Activated CD8-positive, alpha-beta memory T cell treated with anti-CD3 and anti-CD28 coated beads for 1 hour (primary cell): ENCODE data around the gene SIRT3.
"Not testable (repeated sequence)": the region's sequence is repeated elsewhere in the genome, so short reads cannot be mapped to it uniquely, and the experiment has no call there.

Experiments
- DNase-seq, 2 donors: peaks; one replicate each; pipeline ENCODE4 v3.0.0-alpha.2; 2020; ENCODE audit warnings: low read depth in 1 of 2; ENCODE audit errors: extremely low read depth in 1 of 2

Gene SIRT3

DNA sequence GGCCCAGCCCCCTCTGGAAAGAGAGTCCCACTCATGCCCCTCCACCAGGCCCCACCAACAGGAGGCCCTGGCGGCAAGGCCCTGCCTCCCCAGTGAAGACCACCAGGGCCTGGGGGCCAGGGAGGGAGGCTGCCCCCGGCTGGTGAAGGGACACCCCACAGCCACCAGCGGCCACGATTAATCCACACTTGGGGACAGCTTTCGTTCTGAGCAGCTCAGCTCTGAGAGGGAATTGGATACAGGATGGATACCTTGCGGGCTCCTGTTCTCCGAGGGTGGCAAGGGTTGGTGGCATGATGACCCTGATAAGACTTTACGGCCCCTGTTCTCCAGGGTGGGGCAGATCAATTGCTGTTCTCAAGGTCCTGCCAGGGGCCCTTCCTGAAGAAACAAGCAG lies 35.2 kb upstream of the SIRT3 start:
- DNase-seq = no peak

DNA sequence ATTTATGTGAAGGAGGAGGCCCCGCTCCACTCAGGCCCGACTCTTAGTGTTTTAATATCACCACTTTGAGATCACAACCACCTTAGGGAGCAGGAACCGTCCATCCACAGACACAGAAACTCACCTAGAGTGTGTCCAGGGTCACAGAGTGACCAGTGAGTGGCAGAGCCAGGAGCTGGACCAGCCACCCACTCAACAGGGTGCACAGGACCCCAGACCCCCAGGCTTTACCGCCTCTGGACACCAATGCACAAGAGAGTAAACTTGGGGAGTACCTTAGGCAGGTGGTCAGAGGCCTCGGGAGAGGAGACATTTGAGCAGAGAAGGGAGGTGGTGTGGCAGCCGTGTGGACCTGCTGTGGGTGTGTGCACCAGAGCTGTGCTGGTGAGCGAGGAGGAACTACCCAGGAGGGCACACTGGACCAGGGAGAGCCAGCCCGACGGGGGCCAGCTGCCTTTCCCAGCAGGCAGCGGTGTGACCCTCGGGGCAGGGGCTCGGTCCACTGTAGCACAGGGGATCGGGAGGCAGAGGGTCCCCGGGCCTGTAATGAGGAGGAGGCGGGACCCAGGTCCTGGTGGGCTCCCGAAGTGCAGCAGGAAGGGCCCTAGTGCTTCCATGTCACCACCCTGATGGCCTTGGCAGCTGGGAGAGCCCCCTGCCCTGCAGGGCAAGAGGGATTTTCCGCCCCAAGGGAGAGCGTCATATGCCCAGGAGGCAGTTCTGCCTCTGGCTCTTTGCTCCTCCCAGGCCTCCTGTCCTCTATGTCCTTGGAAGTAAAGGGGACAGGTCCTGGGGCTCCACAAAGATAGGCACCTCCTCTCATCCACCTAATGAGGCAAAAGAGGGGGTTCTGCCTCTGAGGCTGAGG lies 34.5 kb upstream of the SIRT3 start:
- DNase-seq = no peak

DNA sequence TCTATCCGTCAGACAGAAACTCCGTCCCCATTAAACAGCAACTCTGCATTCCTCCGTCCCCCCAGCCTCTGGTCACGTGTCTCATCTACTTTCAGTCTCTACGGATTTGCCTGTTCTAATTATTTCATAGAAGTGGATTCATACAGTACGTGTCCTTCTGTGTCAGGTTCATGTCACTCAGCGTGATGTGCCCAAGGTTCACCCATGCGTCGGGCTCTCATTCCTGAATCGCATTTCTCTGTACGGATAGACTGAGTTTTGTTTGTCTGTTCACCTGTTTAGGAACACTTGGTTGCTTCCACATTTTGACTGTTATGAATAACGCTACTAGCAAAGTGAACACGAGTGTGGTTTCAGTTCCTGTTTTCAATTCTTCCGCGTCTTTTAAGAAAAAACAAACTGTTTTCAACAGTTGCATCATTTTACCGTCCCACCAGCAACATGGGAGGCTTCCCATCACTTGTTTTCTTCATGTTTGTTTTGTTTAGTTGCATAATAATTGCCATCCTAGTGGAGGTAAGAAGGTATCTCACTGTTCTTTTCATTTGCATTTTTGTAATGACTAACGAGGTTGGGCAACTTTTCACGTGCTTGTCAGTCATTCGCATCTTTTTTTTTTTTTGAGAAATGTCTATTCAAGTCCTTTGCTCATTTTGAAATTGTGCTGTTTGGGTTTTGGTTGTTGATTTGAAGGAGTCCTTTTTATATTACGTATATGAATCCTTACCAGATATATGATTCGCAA lies 33.2 kb upstream of the SIRT3 start:
- DNase-seq = no peak

DNA sequence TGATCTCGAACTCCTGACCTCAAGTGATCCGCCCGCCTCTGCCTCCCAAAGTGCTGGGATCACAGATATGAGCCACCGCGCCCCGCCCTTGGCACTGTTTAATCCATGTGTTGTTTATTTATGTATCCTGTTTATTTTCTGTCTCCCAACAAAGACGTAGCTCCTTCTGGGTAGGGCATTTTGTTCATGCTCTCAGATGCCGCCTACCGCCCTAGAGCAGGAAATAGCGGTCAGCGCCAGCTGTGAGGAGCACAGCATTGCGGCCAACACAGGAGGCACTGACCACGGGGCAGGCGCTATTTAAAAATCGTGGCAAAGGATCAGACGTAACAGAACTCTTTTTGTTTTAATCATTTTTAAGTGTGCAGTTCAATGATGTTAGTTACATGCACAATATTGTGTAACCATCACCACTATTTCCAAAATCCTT lies 32.6 kb upstream of the SIRT3 start:
- not testable (repeated sequence) for DNase-seq

DNA sequence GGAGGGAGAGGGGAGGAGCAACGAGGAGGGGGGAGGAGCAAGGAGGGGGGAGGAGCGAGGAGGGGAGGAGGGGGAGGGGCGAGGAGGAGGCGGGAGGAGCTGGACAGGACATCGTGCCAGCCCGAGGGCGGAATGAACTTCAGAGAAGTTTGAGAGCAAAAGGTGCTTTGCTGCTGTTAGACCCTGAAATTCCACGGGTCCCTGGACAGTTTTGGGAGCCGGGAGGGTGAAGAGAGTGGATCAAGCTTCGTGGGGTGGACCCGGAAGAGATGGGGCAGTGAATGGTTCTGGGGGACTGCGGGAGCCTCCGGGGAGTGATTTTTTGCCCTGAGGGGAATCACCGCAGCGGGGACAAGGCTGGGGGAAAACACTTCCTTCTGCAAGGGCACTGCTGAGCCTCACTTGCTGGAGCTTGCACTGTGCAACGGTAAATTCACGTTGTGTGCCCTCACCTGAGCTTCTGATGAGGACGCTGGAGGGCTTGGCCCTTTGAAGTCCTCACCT lies 31.4 kb upstream of the SIRT3 start:
- no peak for DNase-seq

DNA sequence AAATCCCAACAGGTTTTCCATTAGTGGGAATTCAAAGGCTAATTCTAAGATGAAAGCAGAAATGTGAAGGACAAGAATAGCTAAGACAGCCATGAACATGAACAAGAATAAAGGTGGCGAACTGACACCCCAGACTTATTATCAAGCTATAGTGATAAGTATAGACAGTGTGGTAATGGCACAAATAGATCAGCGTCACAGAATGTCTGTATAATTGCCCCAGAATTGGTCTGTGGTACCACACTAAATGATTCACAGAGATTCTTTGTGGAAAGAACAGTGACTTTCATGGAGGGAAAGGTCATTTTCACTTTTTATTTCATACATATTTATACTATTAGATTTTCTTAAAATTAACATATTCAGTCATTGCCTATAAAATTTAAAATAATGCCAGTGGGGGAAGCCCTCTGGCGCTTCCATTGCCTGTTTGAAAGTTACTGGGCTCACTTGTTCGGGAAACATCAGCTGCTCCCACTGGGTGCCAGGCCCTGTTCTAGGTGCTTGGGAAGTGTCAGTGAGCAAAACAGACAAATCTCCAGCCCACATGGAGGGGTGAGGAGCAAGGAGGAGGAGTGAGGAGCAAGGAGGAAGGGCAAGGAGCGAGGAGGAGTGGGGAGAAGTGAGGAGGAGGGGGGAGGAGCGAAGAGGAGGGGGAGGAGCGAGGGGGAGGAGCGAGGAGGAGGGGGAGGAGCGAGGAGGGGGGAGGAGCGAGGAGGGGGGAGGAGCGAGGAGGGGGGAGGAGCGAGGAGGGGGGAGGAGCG lies 30.7 kb upstream of the SIRT3 start:
- no peak for DNase-seq

DNA sequence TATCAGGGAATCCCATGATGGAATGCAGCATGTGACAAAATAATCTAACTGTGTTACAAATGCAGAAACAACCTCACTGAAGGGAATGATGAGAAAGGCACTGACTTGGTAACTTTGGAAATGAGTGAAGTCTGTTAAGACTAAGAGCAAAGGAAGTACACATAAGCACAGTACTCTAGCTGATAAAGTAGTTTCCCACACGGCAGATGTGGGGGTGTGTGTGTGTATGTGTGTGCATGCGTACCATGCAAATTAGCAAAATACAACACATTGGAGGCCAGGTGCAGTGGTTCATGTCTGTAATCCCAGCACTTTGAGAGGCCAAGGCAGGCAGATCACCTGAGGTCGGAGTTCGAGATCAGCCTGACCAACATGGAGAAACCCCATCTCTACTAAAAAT lies 25.5 kb upstream of the SIRT3 start:
- DNase-seq = no peak

DNA sequence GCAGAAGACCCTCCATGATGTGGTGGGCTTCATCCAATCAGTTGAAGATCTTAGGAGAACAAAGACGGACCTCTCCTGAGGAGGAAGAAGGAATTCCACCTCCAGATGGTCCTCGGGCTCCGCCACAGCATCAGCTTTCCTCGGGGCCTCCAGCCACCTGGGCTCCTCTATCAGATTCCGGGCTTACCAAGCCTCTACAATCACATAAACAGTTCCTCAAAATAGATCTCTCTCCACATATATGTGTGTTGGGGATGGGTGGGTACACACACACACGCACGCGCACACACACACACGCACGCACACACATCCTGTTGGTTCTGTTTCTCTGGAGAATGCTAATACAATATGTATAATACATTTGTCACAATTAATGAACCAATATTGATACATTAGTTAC lies 23.3 kb upstream of the SIRT3 start:
- no peak for DNase-seq

DNA sequence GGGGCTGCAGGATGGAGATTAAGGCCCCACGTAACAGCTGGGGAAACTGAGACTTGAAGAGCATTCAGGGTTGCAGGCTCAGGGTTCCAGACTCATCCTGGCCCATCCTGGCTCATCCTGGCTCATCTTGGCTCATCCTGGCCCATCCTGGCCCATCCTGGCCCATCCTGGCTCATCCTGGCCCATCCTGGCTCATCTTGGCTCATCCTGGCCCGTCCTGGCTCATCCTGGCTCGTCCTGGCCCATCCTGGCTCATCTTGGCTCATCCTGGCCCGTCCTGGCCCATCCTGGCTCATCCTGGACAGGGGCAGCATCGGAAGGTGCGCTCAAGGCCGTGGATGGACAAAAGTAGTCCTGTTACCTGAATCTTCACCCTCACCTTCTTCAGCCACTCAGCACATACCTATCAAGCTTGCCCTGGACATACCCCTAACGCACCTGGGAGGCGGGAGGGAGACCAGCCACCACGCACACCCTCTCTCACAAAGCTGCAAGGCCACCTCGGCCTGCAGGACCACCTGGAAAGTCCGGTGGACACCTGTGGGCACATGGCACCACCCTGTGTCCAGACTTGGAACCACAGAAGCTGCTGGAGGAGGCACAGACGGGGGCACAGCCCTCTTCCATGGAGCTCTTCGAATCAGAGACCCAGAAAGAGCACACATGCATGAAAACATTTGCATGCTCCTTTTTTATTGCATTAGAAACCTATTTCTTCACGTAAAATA lies 21.8 kb upstream of the SIRT3 start:
- DNase-seq = no peak

DNA sequence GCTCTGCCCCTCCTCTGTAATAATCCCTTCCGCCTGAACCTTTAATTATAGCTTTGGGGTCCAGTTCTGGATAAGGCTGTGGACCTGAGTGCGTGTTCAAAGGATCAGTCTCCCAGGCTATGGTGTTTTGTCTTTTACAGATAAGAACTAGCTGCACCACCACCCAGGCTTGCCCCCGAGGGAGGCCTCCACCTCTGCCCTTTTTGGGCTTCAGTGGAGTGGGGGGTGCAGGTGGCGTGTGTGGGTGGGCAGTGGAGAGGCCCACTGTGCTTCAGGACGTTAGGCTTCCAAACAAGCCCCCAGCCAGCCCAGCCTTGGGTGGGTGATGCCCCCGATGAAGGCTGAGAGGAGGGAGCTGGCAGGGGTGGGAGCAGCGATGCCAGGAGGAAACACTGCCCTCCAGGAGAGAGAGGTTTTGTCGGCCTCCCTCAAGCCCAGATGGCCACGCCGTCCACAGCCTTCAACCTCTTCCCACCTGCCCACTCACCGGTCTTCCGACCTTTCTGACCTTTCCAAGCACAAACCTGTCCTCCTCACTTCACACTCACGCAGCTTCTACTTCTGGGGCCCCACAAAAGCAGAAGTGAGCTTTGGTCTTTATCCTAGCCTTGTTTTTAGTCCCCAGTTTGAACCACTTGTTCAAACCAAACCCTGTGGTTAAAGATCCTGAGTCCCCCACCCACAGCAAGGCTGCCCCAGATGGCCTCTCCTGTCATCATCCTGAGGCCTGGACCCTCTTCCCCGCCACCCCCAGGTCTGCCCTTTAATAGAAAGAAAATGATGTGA lies 21.0 kb upstream of the SIRT3 start:
- no peak for DNase-seq

DNA sequence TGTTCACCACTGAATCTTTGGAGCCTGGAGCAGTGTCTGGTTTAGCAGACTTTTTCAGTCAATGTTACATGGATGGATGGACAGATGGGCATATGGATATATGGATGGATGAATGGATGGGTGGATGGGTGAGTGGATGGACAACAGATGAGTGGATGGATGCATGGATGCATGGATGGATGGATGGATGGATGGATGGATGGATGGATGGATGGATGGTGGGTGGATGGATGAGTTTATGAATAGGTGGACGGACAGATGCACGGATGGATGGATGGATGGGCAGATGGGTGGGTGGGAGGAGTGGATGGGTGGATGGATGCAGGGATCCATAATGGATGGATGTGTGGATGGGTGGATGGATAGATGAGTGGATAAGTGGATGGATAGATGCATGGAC lies 19.7 kb upstream of the SIRT3 start:
- no peak for DNase-seq

DNA sequence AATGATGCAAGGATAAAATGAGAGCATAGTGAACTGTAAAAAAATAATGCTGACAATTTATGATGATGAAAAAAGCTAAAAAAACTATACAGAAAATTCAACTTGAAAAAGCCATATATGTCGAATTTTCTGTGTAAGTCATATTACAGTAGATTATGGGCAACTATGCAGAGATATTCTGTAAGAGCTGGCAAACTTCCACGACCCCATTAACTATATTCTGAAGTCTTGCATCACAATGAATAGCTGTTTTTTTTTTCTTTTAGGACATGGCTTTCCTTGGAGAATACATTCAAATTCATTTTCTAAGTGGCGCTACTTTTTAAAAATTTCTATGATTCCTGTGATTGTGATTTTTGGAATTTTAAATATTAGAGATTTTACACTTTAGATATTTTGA lies 19.0 kb upstream of the SIRT3 start:
- no peak for DNase-seq

DNA sequence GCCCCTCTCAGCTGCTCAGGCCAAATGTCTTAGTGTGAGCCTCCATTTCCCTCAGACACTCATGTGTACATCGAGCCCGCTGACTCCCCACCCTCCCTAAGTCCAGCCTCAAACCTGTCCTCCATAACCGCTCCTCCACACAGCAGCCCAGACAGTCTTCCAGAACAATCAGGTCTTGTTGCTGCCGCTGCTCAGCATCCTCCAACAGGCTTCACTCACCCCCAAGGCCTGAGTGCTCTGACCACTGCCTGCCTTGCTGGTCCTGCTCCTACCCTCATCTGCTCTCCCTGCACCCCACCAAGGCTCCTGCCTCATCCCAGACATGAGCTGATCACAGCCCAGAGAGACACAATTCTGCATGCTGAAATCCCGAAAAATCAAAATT lies 17.7 kb upstream of the SIRT3 start:
- no peak for DNase-seq

DNA sequence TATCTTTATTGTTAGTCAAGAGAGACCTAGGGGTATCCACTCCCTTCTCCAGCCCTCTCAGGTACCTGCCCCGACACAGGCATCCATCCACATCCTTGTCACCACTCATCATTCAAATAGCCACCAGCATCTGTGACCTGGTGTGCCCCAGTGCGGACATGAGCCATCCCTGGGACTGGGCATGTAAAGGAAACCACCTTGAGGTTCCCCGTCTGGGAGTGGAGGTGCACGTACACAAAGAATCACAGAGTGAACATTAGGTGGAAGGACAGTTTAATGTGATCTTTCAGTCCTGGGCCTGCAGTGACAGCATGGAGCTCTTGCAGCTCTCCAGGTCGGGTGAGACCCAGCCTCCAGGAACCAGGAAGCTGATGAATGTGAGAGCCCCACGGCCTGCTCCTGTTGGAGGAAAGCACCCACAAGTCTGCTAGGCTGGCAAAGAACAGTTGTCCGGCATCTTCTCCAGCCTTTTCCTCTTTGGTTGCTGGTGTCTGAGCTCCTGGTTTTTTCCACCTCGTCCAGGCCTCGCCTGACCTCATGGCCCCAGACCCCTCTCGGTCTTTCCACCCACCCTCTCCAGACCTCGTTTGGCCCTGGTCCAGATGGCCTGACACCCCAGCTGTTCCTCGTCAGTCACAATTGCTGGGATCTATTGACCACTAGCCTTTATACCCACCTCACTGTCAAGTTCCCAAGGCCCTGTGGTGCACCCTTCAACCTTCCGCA lies 17.2 kb upstream of the SIRT3 start:
- DNase-seq = no peak

DNA sequence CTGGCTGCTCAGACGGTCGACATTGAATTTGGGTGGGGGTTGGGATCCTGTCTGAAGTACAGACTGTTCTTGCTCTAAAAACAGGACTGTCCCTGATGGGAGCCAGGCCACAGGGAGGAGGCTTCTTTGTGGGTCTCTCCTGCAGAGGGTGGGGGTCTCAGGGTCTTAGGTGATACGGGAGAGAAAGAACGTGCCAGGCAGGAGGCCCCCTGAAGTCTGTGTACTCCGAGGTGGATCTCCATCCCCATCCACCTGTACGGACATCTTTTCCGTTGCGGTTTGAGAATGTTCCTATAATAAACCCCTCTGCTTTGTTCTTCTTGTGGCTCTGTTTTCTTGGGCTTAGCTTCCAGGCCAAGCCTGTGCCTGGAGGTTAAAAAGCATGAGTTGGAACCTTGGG lies 16.5 kb upstream of the SIRT3 start:
- no peak for DNase-seq

DNA sequence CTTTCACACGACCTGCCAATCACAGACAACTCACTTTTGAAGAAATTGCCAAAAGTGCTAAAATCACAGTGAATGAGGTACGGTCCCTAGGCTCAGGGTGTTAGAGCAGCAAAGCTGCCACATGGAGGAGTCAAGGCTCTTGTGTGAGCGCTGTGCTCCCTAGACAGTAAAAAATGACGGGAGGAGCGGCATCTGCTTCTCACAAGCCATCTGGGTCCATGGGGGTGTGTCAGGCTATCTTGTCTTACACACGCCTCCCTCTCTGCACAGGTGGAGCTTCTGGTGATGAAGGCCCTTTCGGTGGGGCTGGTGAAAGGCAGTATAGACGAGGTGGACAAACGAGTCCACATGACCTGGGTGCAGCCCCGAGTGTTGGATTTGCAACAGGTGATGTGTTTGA lies 15.4 kb upstream of the SIRT3 start:
- no peak for DNase-seq

DNA sequence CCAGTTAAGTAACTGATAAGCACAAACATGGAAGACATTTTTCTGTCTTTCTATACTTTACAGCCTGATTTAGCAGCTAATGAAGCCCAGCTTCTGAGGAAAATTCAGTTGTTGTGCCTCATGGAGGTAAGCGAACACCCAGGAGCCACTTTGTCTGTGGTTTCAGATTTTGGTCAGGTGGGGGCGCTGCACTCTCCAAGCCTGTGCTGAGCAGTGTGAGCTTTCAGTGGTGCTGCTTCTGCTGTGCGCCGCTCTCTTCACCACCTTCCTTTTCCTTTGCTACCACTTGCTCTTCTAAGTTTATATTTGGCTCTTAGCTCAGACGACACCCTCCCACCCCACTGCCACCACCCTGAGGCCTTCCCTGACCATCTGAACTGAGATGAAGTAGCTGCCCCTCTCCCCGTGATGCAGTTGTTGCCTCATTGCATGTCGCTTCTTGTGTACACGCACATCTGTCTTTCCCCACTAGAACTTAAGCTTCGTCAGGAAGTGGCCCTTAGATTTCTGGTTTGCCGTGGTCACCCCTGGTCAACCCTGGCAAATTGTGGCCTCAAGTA lies 14.7 kb upstream of the SIRT3 start:
- DNase-seq = peak; percentile 65 to 66

DNA sequence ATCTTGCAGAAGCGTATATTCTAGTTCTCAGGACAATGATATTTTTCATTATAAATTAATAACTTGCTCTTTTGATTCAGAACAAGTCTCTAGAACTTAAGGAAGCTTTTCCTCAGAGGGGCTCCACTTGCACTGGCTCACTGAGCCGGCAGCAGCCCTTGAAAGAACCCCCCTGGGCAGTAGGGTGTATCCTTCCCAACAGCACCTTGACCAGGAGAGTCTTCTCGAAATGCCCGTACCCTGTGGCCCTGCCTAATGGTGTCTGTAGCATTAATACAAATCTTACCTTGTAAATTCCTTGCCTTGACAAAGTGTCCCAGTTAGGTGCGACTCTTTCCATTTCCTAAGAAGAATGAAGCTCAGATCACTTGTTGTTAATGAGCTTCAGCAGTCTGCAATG lies 14.1 kb upstream of the SIRT3 start:
- no peak for DNase-seq

DNA sequence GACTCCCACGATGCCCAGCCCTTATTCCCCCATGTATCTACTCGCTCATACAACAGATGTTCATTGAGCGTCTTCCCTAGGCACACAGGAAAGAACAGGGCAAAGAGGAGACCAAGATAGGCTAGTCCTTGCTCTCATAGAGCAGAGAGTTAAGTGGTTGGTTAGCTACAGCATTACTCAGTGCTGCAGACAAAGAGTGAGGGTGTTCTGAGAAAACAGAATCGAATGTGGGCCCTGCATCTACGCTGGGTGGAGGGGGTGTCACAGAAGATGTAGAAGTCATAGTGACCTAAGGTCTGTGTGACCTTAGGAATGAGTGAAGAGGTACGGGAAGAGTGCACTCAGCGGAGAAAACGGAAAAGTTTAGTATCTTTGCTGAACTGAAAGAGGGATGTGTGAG lies 12.9 kb upstream of the SIRT3 start:
- no peak for DNase-seq
